HG03432 (cell line): ENCODE results near the gene ACKR4.
"Not testable (repeated sequence)": the region's sequence is repeated elsewhere in the genome, so short reads cannot be mapped to it uniquely, and the experiment has no call there.

Experiments
- ATAC-seq: cut with Tn5 transposase; IDR thresholded peaks from one replicate; pipeline ENCODE4 v1.9.1; 2021; ENCODE audit warnings: mild to moderate bottlenecking, moderate library complexity; ENCODE audit not compliant: unreplicated experiment

Gene ACKR4

GRCh38 chr3:132593947-132594323, 3.1 kb upstream of the ACKR4 start:
- ATAC-seq: no peak

- ATAC-seq: no peak
These were observed 2.6 kb upstream of the ACKR4 start for GRCh38 chr3:132594498-132594897.

GRCh38 chr3:132595014-132595413, 2.1 kb upstream of the ACKR4 start:
- no peak for ATAC-seq

- ATAC-seq: no peak
These were observed 744 bp upstream of the ACKR4 start for GRCh38 chr3:132596326-132596725.

- ATAC-seq: no peak
These were observed 590 bp downstream of the ACKR4 start for GRCh38 chr3:132597660-132598059.

- ATAC-seq: no peak
These were observed 1.1 kb downstream of the ACKR4 start for GRCh38 chr3:132598181-132598580.

- ATAC-seq: not testable (repeated sequence)
These were observed 3.5 kb downstream of the ACKR4 start for GRCh38 chr3:132600614-132601013.

GRCh38 chr3:132605374-132605792, 8.3 kb downstream of the ACKR4 start:
- ATAC-seq: no peak

GRCh38 chr3:132606085-132606484, 9.0 kb downstream of the ACKR4 start:
- no peak for ATAC-seq

GRCh38 chr3:132606620-132607019, 9.6 kb downstream of the ACKR4 start:
- not testable (repeated sequence) for ATAC-seq

GRCh38 chr3:132615301-132615700, 18.2 kb downstream of the ACKR4 start:
- not testable (repeated sequence) for ATAC-seq

GRCh38 chr3:132615881-132616280, 18.8 kb downstream of the ACKR4 start:
- no peak for ATAC-seq

- ATAC-seq: no peak
These were observed 19.7 kb downstream of the ACKR4 start for GRCh38 chr3:132616780-132617179.

GRCh38 chr3:132622148-132622547, 25.1 kb downstream of the ACKR4 start:
- ATAC-seq: no peak

- no peak for ATAC-seq
These were observed 25.7 kb downstream of the ACKR4 start for GRCh38 chr3:132622761-132623160.

GRCh38 chr3:132623646-132624045, 26.6 kb downstream of the ACKR4 start:
- ATAC-seq: no peak

GRCh38 chr3:132624790-132625189, 27.7 kb downstream of the ACKR4 start:
- no peak for ATAC-seq

- peak; percentile 90 for ATAC-seq
These were observed 28.5 kb downstream of the ACKR4 start for GRCh38 chr3:132625613-132626012.

- no peak for ATAC-seq
These were observed 29.9 kb downstream of the ACKR4 start for GRCh38 chr3:132626955-132627354.

GRCh38 chr3:132628157-132628556, 31.1 kb downstream of the ACKR4 start:
- ATAC-seq: no peak

- no peak for ATAC-seq
These were observed 32.9 kb downstream of the ACKR4 start for GRCh38 chr3:132629928-132630327.

- no peak for ATAC-seq
These were observed 33.5 kb downstream of the ACKR4 start for GRCh38 chr3:132630612-132631011.

GRCh38 chr3:132635052-132635451, 38.0 kb downstream of the ACKR4 start:
- no peak for ATAC-seq

GRCh38 chr3:132637590-132637989, 40.5 kb downstream of the ACKR4 start:
- no peak for ATAC-seq
